Measurements from ENCODE around the gene RAB4B. TPM values are rescaled to one million over a fixed set of nuclear protein-coding genes. Genes with fewer than 3 reads are reported as not detected.
"Not testable (repeated sequence)": the region's sequence is repeated elsewhere in the genome, so short reads cannot be mapped to it uniquely, and the experiment has no call there.

The RAB4B gene
- total RNA-seq, 1 donor from 2014 or later, result 19.6 TPM

- DNase-seq (ENCODE audit: low read depth), result not testable (repeated sequence)
Observed at GRCh38 chr19:40843653-40844052, 65.6 kb downstream of the RAB4B start.

Other genes starting within 250 kb of the RAB4B start
- gene SHKBP1, start 201.4 kb upstream of the RAB4B start, total RNA-seq, result 27.8 and 32.2 TPM in 2 replicates
- gene LTBP4, start 176.9 kb upstream of the RAB4B start, total RNA-seq, result 3.7 and 11.0 TPM in 2 replicates
- 75.4 and 112 TPM in 2 replicates for gene NUMBL, start 87.6 kb upstream of the RAB4B start, total RNA-seq
- 72.4 and 109 TPM in 2 replicates for gene COQ8B, start 61.4 kb upstream of the RAB4B start, total RNA-seq
- gene ITPKC, start 61.1 kb upstream of the RAB4B start, total RNA-seq, result 14.1 and 15.6 TPM in 2 replicates
- 2.2 and 3.6 TPM in 2 replicates for gene ACTMAP, start 27.8 kb upstream of the RAB4B start, total RNA-seq
- gene SNRPA, start 27.0 kb upstream of the RAB4B start, total RNA-seq, result 37.3 and 52.8 TPM in 2 replicates
- gene MIA, start 2.7 kb upstream of the RAB4B start, total RNA-seq, result not detected in 2 replicates
- 59.3 and 65.8 TPM in 2 replicates for gene EGLN2, start 20.9 kb downstream of the RAB4B start, total RNA-seq
- gene CYP2A6, start 72.2 kb downstream of the RAB4B start, total RNA-seq, result not detected in 2 replicates
- gene CYP2A7, start 104.0 kb downstream of the RAB4B start, total RNA-seq, result not detected in 2 replicates
- not detected in 2 replicates for gene CYP2B6, start 213.0 kb downstream of the RAB4B start, total RNA-seq

Measured in myocyte (in vitro differentiated cells).